Measurements from ENCODE around the gene RNASEH2B.

The RNASEH2B gene

GRCh38 chr13:51000061-51000460 lies 90.5 kb downstream of the RNASEH2B start:
- peak; percentile 17 for DNase-seq

- no peak for DNase-seq
Observed at GRCh38 chr13:51000571-51001260, 91.1 kb downstream of the RNASEH2B start.

GRCh38 chr13:51001335-51001734 lies 91.7 kb downstream of the RNASEH2B start:
- DNase-seq = no peak

- no peak for DNase-seq
Observed at GRCh38 chr13:51002736-51003135, 93.1 kb downstream of the RNASEH2B start.

- DNase-seq = no peak
Observed at GRCh38 chr13:51003642-51004041, 94.1 kb downstream of the RNASEH2B start.

GRCh38 chr13:51004111-51004865 lies 94.7 kb downstream of the RNASEH2B start:
- DNase-seq = no peak

- DNase-seq = no peak
Observed at GRCh38 chr13:51004918-51005460, 95.4 kb downstream of the RNASEH2B start.

GRCh38 chr13:51005566-51005965 lies 96.0 kb downstream of the RNASEH2B start:
- no peak for DNase-seq

All from MV-4-11 (cell line).